Astrocyte (in vitro differentiated cells and primary cell): Measurements from ENCODE around the gene ONECUT3.

Experiments
- CTCF ChIP-seq: IDR thresholded peaks from 2 replicates; pipeline ENCODE4 v1.5.1; 2011; ENCODE audit warnings: low read depth, mild to moderate bottlenecking, inconsistent platforms, low read length, moderate library complexity; ENCODE audit not compliant: insufficient read depth
- EZH2 ChIP-seq: IDR thresholded peaks from 2 replicates; pipeline ENCODE4 v1.6.1; 2012; ENCODE audit warnings: mild to moderate bottlenecking, low read length, inconsistent platforms; ENCODE audit not compliant: insufficient read depth

DNA sequence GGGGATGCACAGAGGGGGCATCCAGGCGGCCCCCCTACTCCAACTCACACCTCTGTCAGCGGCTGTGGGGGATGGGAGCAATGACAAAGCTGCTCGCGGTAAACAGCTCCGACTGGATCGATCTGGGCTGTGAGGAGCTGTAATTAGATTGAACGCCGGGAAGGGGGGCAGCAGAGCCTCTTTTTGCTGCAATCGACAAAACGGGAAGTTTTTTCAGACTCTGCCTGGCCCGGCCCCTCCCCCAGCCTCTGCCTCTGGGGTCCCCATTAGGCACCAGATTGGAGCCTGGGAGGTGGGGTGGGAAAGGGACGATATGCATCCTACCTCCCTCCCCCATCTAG is 16.3 kb downstream of the ONECUT3 start:
- TF ChIP-seq CTCF (no peak), EZH2 (no peak)
